Left ventricle myocardium inferior (tissue), 1 donor: Measurements from ENCODE around the gene ABCG5. TPM values are rescaled to one million over a fixed set of nuclear protein-coding genes. Genes with fewer than 3 reads are reported as not detected.

Experiments used
- DNase-seq: peaks from one replicate; pipeline ENCODE4 v3.0.0-alpha.2; 2020
- H3K27ac ChIP-seq: fragments of 200-600 bp; replicated peaks from 2 replicates; pipeline ENCODE4 v1.8.0; 2021
- H3K27me3 ChIP-seq: fragments of 200-600 bp; 2 replicates; pipeline ENCODE4 v1.8.0; 2021; ENCODE audit warnings: low read depth
- H3K36me3 ChIP-seq: fragments of 200-600 bp; 2 replicates; pipeline ENCODE4 v1.8.0; 2021
- H3K4me1 ChIP-seq: fragments of 200-600 bp; 2 replicates; pipeline ENCODE4 v1.8.0; 2021
- H3K4me3 ChIP-seq: fragments of 200-600 bp; 2 replicates; pipeline ENCODE4 v1.8.0; 2021; ENCODE audit warnings: mild to moderate bottlenecking, moderate library complexity
- H3K9me3 ChIP-seq: fragments of 200-600 bp; replicated peaks from 2 replicates; pipeline ENCODE4 v1.8.0; 2021
- intact Hi-C: fragments of 100-400 bp; cut with micrococcal nuclease; formaldehyde crosslinking; loops from one replicate; pipeline ENCODE4 v1.11.0; 2022
- total RNA-seq: library from RNA; stranded (reverse); fragmentation: NEBNext Ultra II Directional; extraction: Animal tissue kit (Norgen Biotek cat#: 25700); gene quantifications from one replicate; pipeline ENCODE4 v1.2.1, GENCODE V29; 2021
- TF ChIP-seq, protein P1 (sequence below): fragments of 200-600 bp; IDR thresholded peaks from 2 replicates; pipeline ENCODE4 v1.8.0; 2021; ENCODE audit warnings: antibody characterized with exemption, mild to moderate bottlenecking, borderline replicate concordance
- donor health status: DM: no; HTN: yes; CAD: no; lungs with severe emphysema.

Gene ABCG5
- total RNA-seq, 1 donor from 2014 or later, result not detected

DNA sequence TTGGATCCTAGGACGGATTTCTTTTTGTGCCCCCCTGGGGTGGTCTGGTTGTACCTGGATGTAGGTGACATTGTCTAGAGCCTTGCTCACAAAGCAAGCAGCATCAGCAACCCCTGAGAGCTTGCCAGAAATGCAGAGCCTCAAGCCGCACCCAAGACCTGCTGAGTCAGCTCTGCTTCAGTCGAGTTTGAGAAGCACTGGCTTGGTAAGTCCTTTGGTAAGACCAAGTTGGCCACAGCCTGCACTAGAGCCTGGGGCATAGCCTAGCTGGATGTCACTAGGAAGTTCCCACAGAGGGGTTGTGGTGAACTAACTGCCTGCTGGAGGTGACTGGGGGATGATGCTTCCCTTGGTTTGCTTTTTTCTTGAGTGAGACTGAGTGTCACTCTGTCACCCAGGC is 6.2 kb downstream of the ABCG5 start:
- peaks cover 51% of the 10 kb centered on the region for H3K27me3 ChIP-seq
- H3K27ac ChIP-seq, result no peak overlapping the region
- TF ChIP-seq, protein P1, sequence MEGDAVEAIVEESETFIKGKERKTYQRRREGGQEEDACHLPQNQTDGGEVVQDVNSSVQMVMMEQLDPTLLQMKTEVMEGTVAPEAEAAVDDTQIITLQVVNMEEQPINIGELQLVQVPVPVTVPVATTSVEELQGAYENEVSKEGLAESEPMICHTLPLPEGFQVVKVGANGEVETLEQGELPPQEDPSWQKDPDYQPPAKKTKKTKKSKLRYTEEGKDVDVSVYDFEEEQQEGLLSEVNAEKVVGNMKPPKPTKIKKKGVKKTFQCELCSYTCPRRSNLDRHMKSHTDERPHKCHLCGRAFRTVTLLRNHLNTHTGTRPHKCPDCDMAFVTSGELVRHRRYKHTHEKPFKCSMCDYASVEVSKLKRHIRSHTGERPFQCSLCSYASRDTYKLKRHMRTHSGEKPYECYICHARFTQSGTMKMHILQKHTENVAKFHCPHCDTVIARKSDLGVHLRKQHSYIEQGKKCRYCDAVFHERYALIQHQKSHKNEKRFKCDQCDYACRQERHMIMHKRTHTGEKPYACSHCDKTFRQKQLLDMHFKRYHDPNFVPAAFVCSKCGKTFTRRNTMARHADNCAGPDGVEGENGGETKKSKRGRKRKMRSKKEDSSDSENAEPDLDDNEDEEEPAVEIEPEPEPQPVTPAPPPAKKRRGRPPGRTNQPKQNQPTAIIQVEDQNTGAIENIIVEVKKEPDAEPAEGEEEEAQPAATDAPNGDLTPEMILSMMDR, result no peak
- intact Hi-C loops, result no loop called here
- no peaks in the 10 kb centered on the region for H3K9me3 ChIP-seq
- no peak for DNase-seq
- H3K36me3 ChIP-seq, result no peaks in the 10 kb centered on the region
- H3K4me3 ChIP-seq, result no peak overlapping the region
- no peaks in the 10 kb centered on the region for H3K4me1 ChIP-seq

DNA sequence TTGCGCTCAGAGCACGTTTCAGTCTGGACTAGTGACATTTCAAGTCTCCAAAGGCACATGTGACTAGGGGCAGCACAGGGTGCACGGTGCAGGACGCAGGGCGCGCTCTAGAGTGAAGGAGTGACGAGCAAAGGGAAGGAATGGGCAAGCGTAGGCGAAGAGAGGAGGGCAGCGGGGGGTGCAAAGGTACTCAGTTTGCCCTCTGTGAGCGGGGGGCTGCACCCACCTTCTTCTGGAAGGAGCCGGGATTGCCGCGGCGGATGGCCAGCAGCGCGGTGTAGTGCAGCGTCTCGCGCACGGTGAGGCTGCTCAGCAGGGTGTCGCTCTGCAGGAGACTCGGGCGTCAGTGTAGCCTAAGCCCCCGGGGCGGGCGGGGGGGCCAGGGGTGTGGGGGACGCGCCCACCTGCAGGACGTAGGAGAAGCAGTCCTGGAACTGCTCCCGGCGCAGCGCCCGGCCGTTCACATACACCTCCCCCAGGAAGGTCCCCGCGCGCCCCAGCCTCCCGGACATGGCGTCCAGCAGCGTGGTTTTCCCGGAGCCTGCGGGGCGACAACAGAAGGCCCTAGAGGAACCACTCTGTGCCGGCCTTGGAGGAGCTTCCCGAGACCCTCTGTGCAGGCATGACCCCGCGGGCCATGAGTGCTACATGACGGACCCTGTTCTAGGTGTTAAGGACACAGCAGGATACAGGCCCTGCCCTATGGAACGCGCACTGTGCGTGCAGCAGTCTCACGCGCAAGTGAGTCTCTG is 6.9 kb downstream of the ABCG5 start:
- DNase-seq, result no peak
- Histone ChIP-seq H3K4me1 (no peaks in the 10 kb centered on the region), H3K4me3 (peak overlapping the region; percentile 52), H3K36me3 (no peaks in the 10 kb centered on the region), H3K9me3 (no peaks in the 10 kb centered on the region), H3K27ac (no peak overlapping the region), H3K27me3 (peaks cover 51% of the 10 kb centered on the region)
- intact Hi-C loops, result no loop called here
- TF ChIP-seq, protein P1, result no peak

DNA sequence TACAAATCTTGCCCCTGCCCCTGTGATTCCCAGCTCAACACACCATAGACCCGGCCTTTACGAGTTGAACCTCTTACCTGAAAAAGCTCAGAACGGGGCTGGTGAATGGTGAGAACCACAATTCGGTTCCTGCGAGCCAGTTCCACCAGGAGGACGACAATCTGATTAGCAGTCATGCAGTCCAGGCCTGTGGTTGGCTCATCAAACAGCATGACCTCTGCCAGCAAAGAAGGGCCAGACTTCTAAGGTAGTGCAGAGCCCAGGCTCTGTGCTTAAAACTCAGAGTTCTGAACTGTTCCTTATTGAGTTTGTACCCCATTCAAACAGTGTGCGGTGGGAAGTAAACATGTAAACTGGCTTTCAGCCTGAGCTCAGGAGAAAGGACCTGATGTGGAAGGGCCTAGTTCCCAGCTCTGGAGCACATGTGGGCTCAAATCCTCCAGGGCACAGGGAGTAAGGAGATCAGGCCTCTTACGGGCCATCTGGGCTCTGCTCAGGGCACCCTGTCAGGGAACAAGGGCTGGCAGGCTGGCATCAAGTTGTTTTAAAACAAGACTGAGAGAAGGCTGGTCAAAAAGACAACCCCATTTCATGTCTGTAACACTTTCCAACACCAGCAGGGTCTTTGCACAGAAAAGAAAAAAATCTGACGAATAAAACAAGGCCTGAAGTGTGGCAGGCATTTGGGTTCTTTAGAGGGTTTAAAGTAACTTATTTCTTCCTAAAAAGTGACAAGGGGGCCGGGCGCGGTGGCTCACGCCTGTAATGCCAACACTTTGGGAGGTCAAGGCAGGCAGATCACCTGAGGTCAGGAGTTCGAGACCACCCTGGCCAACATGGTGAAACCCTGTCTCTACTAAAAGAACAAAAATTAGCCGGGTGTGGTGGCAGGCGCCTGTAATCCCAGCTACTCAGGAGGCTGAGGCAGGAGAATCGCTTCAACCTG is 12.1 kb downstream of the ABCG5 start:
- H3K27ac ChIP-seq, result no peak overlapping the region
- TF ChIP-seq, protein P1, result no peak
- H3K4me3 ChIP-seq, result no peak overlapping the region
- H3K4me1 ChIP-seq, result no peaks in the 10 kb centered on the region
- intact Hi-C loops, result no loop called here
- no peaks in the 10 kb centered on the region for H3K36me3 ChIP-seq
- DNase-seq, result no peak
- peaks cover 52% of the 10 kb centered on the region for H3K27me3 ChIP-seq
- no peaks in the 10 kb centered on the region for H3K9me3 ChIP-seq

DNA sequence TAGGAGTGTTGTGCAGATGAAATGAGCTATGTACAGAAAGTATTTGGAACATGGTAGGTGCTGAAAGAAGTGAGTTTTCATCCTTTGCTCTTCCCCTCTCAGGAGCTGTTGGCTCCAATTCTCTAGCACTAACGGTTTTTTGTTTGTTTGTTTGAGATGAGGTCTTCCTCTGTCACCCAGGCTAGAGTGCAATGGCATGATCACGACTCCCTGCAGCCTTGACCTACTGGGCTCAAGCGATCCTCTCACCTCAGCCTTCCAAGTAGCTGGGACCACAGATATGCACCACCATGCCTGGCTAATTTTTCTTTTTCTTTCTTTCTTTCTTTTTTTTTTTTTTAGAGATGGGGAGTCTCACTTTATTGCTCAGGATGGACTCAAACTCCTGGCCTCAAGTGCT is 12.8 kb downstream of the ABCG5 start:
- no peaks in the 10 kb centered on the region for H3K9me3 ChIP-seq

DNA sequence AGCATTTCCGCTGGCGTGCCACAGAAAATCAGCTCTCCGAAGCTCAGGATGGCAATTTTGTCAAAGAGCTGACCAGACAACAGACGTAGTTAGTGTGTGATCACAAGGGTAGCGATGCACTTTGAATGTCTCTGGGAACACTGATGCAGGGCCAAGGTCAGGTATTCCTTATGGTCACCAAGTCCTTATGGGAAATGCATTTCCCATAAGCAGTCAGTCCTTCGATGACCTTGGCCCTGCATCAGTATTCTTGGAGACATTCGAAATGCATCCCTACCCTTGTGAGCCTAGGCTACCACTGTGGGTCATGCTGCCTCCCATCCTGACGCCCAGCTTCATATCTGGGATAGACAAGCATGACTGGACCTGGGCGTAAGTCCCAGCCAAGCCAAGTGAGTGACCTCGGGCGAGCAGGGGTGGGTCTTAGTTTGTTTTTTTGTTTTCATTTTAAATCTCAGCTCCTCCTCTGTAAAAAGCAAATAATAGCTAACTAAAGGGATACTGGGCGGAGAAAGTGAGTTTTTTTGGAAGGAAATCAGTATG is 13.6 kb downstream of the ABCG5 start:
- H3K4me1 ChIP-seq, result no peaks in the 10 kb centered on the region
- DNase-seq, result no peak
- H3K27ac ChIP-seq, result no peak overlapping the region
- intact Hi-C loops, result no loop called here
- H3K9me3 ChIP-seq, result no peaks in the 10 kb centered on the region
- H3K4me3 ChIP-seq, result no peak overlapping the region
- no peaks in the 10 kb centered on the region for H3K36me3 ChIP-seq
- H3K27me3 ChIP-seq, result peaks cover 41% of the 10 kb centered on the region
- TF ChIP-seq, protein P1, result no peak

More for the DNA sequence above, 12.8 kb downstream of the ABCG5 start:
- H3K36me3 ChIP-seq, result no peaks in the 10 kb centered on the region
- H3K27me3 ChIP-seq, result peaks cover 49% of the 10 kb centered on the region
- DNase-seq, result no peak
- no peak overlapping the region for H3K27ac ChIP-seq
- no peaks in the 10 kb centered on the region for H3K4me1 ChIP-seq
- no peak overlapping the region for H3K4me3 ChIP-seq
- intact Hi-C loops, result no loop called here
- TF ChIP-seq, protein P1, result no peak
